A549 (cell line): ENCODE data around the gene PCDHGA10. TPM values are rescaled to one million over a fixed set of nuclear protein-coding genes. Genes with fewer than 3 reads are reported as not detected.
"Not testable (repeated sequence)": the region's sequence is repeated elsewhere in the genome, so short reads cannot be mapped to it uniquely, and the experiment has no call there.

Source experiments
- ATAC-seq, 2 experiments: fragments of 200-7000 bp in 1 of 2; fragments of >200 bp in 1 of 2; cut with Nextera tagmentation in 1 of 2; cut with Tn5 transposase in 1 of 2; 3 replicates each; pipeline versions ENCODE4 v1.8.0 to v1.9.1; 2018 to 2020; ENCODE audit warnings: mild to moderate bottlenecking in 1 of 2, moderate library complexity in 1 of 2
- CTCF ChIA-PET: fragments of 300-600 bp; sonication (Branson Sonifier 250); formaldehyde crosslinking; extraction: SDS; loops from one replicate; lab custom pipeline; 2021; ENCODE audit warnings: antibody characterized with exemption, inconsistent platforms; lab: Yijun Ruan, JAX
- POLR2A ChIA-PET: fragments of 350-600 bp; formaldehyde crosslinking; extraction: SDS; loops from one replicate; lab custom pipeline; 2021; ENCODE audit warnings: antibody characterized with exemption, inconsistent platforms; lab: Yijun Ruan, JAX
- DNase-seq, 2 experiments: peaks; one replicate each; pipeline versions ENCODE4 v3.0.0 to v3.0.0-alpha.2; 2011 to 2016; ENCODE audit warnings: low read depth in 1 of 2, low spot score in 1 of 2
- FAIRE-seq: peaks from 2 replicates; lab custom pipeline; 2011; peaks lifted over from hg19 to GRCh38; lab: Jason Lieb, UNC
- H3K27ac ChIP-seq, 2 experiments: fragments of >200 bp; sonication (Bioruptor Twin); formaldehyde crosslinking; 3 replicates each; pipeline ENCODE4 v1.5.1; 2016 to 2017
- H3K4me1 ChIP-seq: fragments of >200 bp; sonication (Bioruptor Twin); formaldehyde crosslinking; 3 replicates; pipeline ENCODE4 v1.6.1; 2016
- H3K4me2 ChIP-seq: fragments of >200 bp; sonication (Bioruptor Twin); formaldehyde crosslinking; 3 replicates; pipeline ENCODE4 v1.6.1; 2016
- H3K4me3 ChIP-seq: fragments of >200 bp; sonication (Bioruptor Twin); formaldehyde crosslinking; 3 replicates; pipeline ENCODE4 v1.5.1; 2016
- H3K9me3 ChIP-seq: fragments of >200 bp; sonication (Bioruptor Twin); formaldehyde crosslinking; 3 replicates; pipeline ENCODE4 v1.6.1; 2016
- BCL3 ChIP-seq: fragments of >200 bp; sonication (Bioruptor Twin); formaldehyde crosslinking; IDR thresholded peaks from 3 replicates; pipeline ENCODE4 v1.6.1; 2016
- CTCF ChIP-seq: fragments of >200 bp; sonication (Bioruptor Twin); formaldehyde crosslinking; IDR thresholded peaks from 3 replicates; pipeline ENCODE4 v1.5.1; 2016
- EHMT2 ChIP-seq: fragments of 200-600 bp; sonication (generic); IDR thresholded peaks from 2 replicates; pipeline ENCODE4 v1.6.1; 2016; ENCODE audit warnings: antibody characterized with exemption, low read depth, mild to moderate bottlenecking, moderate library complexity
- HOXA7 ChIP-seq: fragments of 250-450 bp; sonication (Bioruptor Pico); IDR thresholded peaks from 2 replicates; pipeline ENCODE4 v1.5.0; 2020; ENCODE audit warnings: mild to moderate bottlenecking, moderate library complexity
- RAD21 ChIP-seq, 2 experiments: fragments of >200 bp in 1 of 2; sonication (Bioruptor Twin) in 1 of 2; formaldehyde crosslinking in 1 of 2; IDR thresholded peaks in 1 of 2; conservative IDR thresholded peaks in 1 of 2; 2 replicates in 1 of 2; 3 replicates in 1 of 2; pipeline ENCODE4 v1.6.1; 2012 to 2018; ENCODE audit warnings: inconsistent platforms in 1 of 2
- RARB ChIP-seq: fragments of 250-450 bp; sonication (Bioruptor Pico); IDR thresholded peaks from 2 replicates; pipeline ENCODE4 v1.8.0; 2021; ENCODE audit warnings: mild to moderate bottlenecking, moderate library complexity
- SREBF2 ChIP-seq: fragments of 450-650 bp; IDR thresholded peaks from 2 replicates; pipeline ENCODE4 v1.6.1; 2014; ENCODE audit warnings: mild to moderate bottlenecking, moderate library complexity
- TFCP2L1 ChIP-seq: fragments of 250-450 bp; sonication (Bioruptor Pico); IDR thresholded peaks from 2 replicates; pipeline ENCODE4 v1.5.0; 2021; ENCODE audit warnings: mild to moderate bottlenecking
- ZC3H11A ChIP-seq: fragments of 450-650 bp; IDR thresholded peaks from 2 replicates; pipeline ENCODE4 v1.6.1; 2014; ENCODE audit warnings: antibody characterized with exemption, mild to moderate bottlenecking
- ZFP36 ChIP-seq: fragments of 450-650 bp; IDR thresholded peaks from 2 replicates; pipeline ENCODE4 v1.6.1; 2014; ENCODE audit warnings: borderline replicate concordance; ENCODE audit not compliant: partially characterized antibody
- WGBS: methylation state at CpG from one replicate; pipeline ENCODE4 v1.1.6; 2017; ENCODE audit errors: missing lambda C conversion rate; 5-methylcytosine and 5-hydroxymethylcytosine counted together
- polyA plus RNA-seq, 4 experiments: library from polyadenylated mRNA; depleted of rRNA in 3 of 4; stranded (reverse); fragments of >200 nt; fragmentation: RNase III in 1 of 4; extraction: RNeasy Plus Mini Kit Qiagen cat#74134 plus additional on column Dnase treatment in 1 of 4; gene quantifications; 2 replicates in 3 of 4; 3 replicates in 1 of 4; pipeline ENCODE4 v1.2.3, GENCODE V29; 2011 to 2017

PCDHGA10 gene
- polyA plus RNA-seq, 2 of the 4 experiments (the other 2 are of a cell fraction) = 0.04 TPM; not detected in 1

GRCh38 chr5:141430332-141431113 lies 17.7 kb downstream of the PCDHGA10 start, which contains the start of gene PCDHGA12:
TSS of gene PCDHGA12 (plus strand) at chr5:141430507. CDS start at chr5:141430760, 253 bp downstream.
- Histone ChIP-seq H3K27ac (no peak within 1 kb of the TSS), H3K4me1 (no peaks in the 10 kb centered on the region), H3K4me3 (no peak within 1 kb of the TSS), H3K4me2 (no peak within 1 kb of the TSS), H3K9me3 (peaks cover 66% of the 10 kb centered on the region)
- peak; percentile 21 to 62 for DNase-seq
- WGBS = 62% methylated on average over 33 of the region's 33 CpGs
- FAIRE-seq = no peak
- TF ChIP-seq RARB = no peak
- TF ChIP-seq BCL3 = no peak
- TF ChIP-seq RAD21 (conservative IDR thresholded peaks at IDR 0.05 in 1 of 2, IDR thresholded peaks at IDR 0.05 in 1 of 2) = peak in 1 of 2 experiments; percentile 42; a peak in 2 of 5 replicates
- no peak for TF ChIP-seq EHMT2
- ATAC-seq = peak in 1 of 2 experiments; percentile 73; a peak in 3 of 6 replicates
- CTCF ChIA-PET = interaction anchor here (0.8 to 1.4 kb wide), 5 partner anchors 10 to 137 kb away, joined by 3 to 4 read pairs (median 3); partner anchors contain the start of genes PCDHGA11 and TAF7
- POLR2A ChIA-PET = no interaction called here

- ChIA-PET POLR2A (no interaction called here), CTCF (interaction anchor here (1.1 to 1.3 kb wide), 2 partner anchors 40 to 136 kb away, joined by 3 read pairs; no protein-coding TSS in a partner anchor)
- Histone ChIP-seq H3K9me3 (peaks cover 59% of the 10 kb centered on the region), H3K27ac (no peak overlapping the region), H3K4me2 (no peak overlapping the region), H3K4me1 (no peaks in the 10 kb centered on the region), H3K4me3 (no peak overlapping the region)
- no peak for FAIRE-seq
- WGBS = 87% methylated on average over 37 of the region's 37 CpGs
- TF ChIP-seq ZC3H11A = no peak
- TF ChIP-seq ZFP36 = no peak
- TF ChIP-seq HOXA7 (CRISPR knock-in tag) = no peak
- TF ChIP-seq SREBF2 = no peak
- no peak for TF ChIP-seq CTCF
- no peak for TF ChIP-seq TFCP2L1 (CRISPR knock-in tag)
- no peak for ATAC-seq
- DNase-seq = no peak
Measured at GRCh38 chr5:141431286-141431685, 18.5 kb downstream of the PCDHGA10 start.

- POLR2A ChIA-PET, H3K4me3 ChIP-seq, ATAC-seq, H3K27ac ChIP-seq, H3K4me1 ChIP-seq, H3K4me2 ChIP-seq, CTCF ChIA-PET, FAIRE-seq, DNase-seq: not testable (repeated sequence)
- H3K9me3 ChIP-seq = peaks cover 49% of the 10 kb centered on the region
- 75% methylated on average over 26 of the region's 38 CpGs for WGBS
Measured at GRCh38 chr5:141432308-141432707, 19.5 kb downstream of the PCDHGA10 start.

GRCh38 chr5:141432726-141433125 lies 19.9 kb downstream of the PCDHGA10 start:
- H3K4me3 ChIP-seq, H3K27ac ChIP-seq, POLR2A ChIA-PET, ATAC-seq, FAIRE-seq, DNase-seq, H3K4me1 ChIP-seq, H3K4me2 ChIP-seq: not testable (repeated sequence)
- WGBS = 68% methylated on average over 24 of the region's 29 CpGs
- CTCF ChIA-PET = interaction anchor here (0.7 kb wide), 1 partner anchor 125 kb away, joined by 3 read pairs; no protein-coding TSS in a partner anchor
- peaks cover 45% of the 10 kb centered on the region for H3K9me3 ChIP-seq

GRCh38 chr5:141434006-141434405 lies 21.2 kb downstream of the PCDHGA10 start:
- ATAC-seq (no peak), DNase-seq (no peak)
- H3K4me3 ChIP-seq = no peak overlapping the region
- no peaks in the 10 kb centered on the region for H3K4me1 ChIP-seq
- 2% methylated on average over 2 of the region's 2 CpGs for WGBS
- CTCF ChIA-PET = no interaction called here
- TF ChIP-seq EHMT2 (no peak), BCL3 (no peak)
- TF ChIP-seq, all 56 proteins: peak for 0
- no peak overlapping the region for H3K27ac ChIP-seq
- H3K9me3 ChIP-seq = peaks cover 36% of the 10 kb centered on the region
- H3K4me2 ChIP-seq = no peak overlapping the region
- no peak for FAIRE-seq
- POLR2A ChIA-PET = no interaction called here
